Common myeloid progenitor, CD34-positive (primary cell): ENCODE measurements around the gene LIPI. TPM values are rescaled to one million over a fixed set of nuclear protein-coding genes. Genes with fewer than 3 reads are reported as not detected.
A peak's percentile ranks its signal among the peaks of the same experiment; 100 is the strongest.

Experiments used
- CTCF ChIA-PET: fragments of 350-600 bp; sonication (Branson Sonifier 250); formaldehyde crosslinking; loops from one replicate; lab custom pipeline; 2021; ENCODE audit warnings: antibody characterized with exemption; lab: Charles Lee
- POLR2A ChIA-PET: fragments of 350-600 bp; sonication (Branson Sonifier 250); formaldehyde crosslinking; loops from one replicate; lab custom pipeline; 2021; ENCODE audit warnings: antibody characterized with exemption; lab: Charles Lee
- DNase-seq, 3 donors: peaks; one replicate each; pipeline versions ENCODE4 v3.0.0 to v3.0.0-alpha.2; 2013
- H3K27ac ChIP-seq, 2 experiments: 1 replicate in 1 of 2; 2 replicates in 1 of 2; pipeline ENCODE4 v1.7.0; 2013; ENCODE audit warnings: inconsistent platforms in 2 of 2, low read length in 2 of 2, mild to moderate bottlenecking in 2 of 2, low read depth in 1 of 2, moderate library complexity in 1 of 2; ENCODE audit not compliant: severe bottlenecking in 2 of 2, insufficient read depth in 1 of 2, poor library complexity in 1 of 2
- H3K27me3 ChIP-seq, 5 experiments: replicated peaks in 2 of 5; 1 replicate in 3 of 5; 2 replicates in 2 of 5; pipeline versions ENCODE4 v1.6.1 to v1.7.0; 2013; ENCODE audit warnings: low read length in 4 of 5, mild to moderate bottlenecking in 2 of 5, moderate library complexity in 2 of 5, inconsistent platforms in 1 of 5; ENCODE audit not compliant: insufficient read depth in 5 of 5, control insufficient read depth in 4 of 5
- H3K36me3 ChIP-seq, 4 experiments: 1 replicate in 2 of 4; 2 replicates in 2 of 4; pipeline versions ENCODE4 v1.6.1 to v1.7.0; 2013; ENCODE audit warnings: low read length in 3 of 4, control low read depth in 1 of 4, mild to moderate bottlenecking in 1 of 4; ENCODE audit not compliant: control insufficient read depth in 4 of 4, insufficient read depth in 4 of 4
- H3K4me1 ChIP-seq, 4 experiments: 1 replicate in 3 of 4; 2 replicates in 1 of 4; pipeline versions ENCODE4 v1.6.1 to v1.7.1; 2013; ENCODE audit warnings: low read length in 3 of 4, mild to moderate bottlenecking in 3 of 4, control low read depth in 1 of 4, inconsistent platforms in 1 of 4, moderate library complexity in 1 of 4; ENCODE audit not compliant: control insufficient read depth in 4 of 4, insufficient read depth in 4 of 4; ENCODE audit errors: control extremely low read depth in 1 of 4
- H3K4me3 ChIP-seq, 7 experiments: 1 replicate in 4 of 7; 2 replicates in 3 of 7; pipeline versions ENCODE4 v1.5.1 to v1.7.0; 2013; ENCODE audit warnings: mild to moderate bottlenecking in 7 of 7, low read length in 6 of 7, moderate library complexity in 6 of 7, inconsistent platforms in 2 of 7, low read depth in 2 of 7, control low read depth in 1 of 7; ENCODE audit not compliant: insufficient read depth in 4 of 7, control insufficient read depth in 1 of 7; ENCODE audit errors: extremely low read depth in 1 of 7
- H3K9me3 ChIP-seq, 5 experiments: 1 replicate in 4 of 5; 2 replicates in 1 of 5; pipeline versions ENCODE4 v1.6.1 to v1.7.1; 2013; ENCODE audit warnings: low read length in 4 of 5, mild to moderate bottlenecking in 2 of 5, inconsistent platforms in 1 of 5, low read depth in 1 of 5, moderate library complexity in 1 of 5; ENCODE audit not compliant: control insufficient read depth in 4 of 5, insufficient read depth in 2 of 5; ENCODE audit errors: control extremely low read depth in 1 of 5
- WGBS: methylation state at CpG from one replicate; pipeline ENCODE4 v1.1.5; 2013; ENCODE audit not compliant: insufficient coverage; 5-methylcytosine and 5-hydroxymethylcytosine counted together
- polyA plus RNA-seq: library from polyadenylated mRNA; unstranded; fragments of 120-200 nt; gene quantifications from one replicate; pipeline ENCODE4 v1.2.1, GENCODE V29; 2013

Gene LIPI
- not detected for polyA plus RNA-seq

- WGBS: no CpG with 5 or more reads among the region's 1 CpG
- no peaks in the 10 kb centered on the region for H3K9me3 ChIP-seq
- H3K4me3 ChIP-seq: no peak within 1 kb of the TSS
- no peaks in the 10 kb centered on the region for H3K4me1 ChIP-seq
- CTCF ChIA-PET: no interaction called here
- DNase-seq: no peak
- peaks cover 0 to 2% (median 0%) of the 10 kb centered on the region in 5 experiments for H3K27me3 ChIP-seq
- POLR2A ChIA-PET: no interaction called here
- no peak within 1 kb of the TSS for H3K27ac ChIP-seq
- no peaks in the 10 kb centered on the region for H3K36me3 ChIP-seq
These were observed at the start of gene LIPI for GRCh38 chr21:14210738-14211137. Gene LIPI, minus strand, starts transcription at chr21:14210955. Its CDS starts 110 bp downstream, at chr21:14210845.

- Histone ChIP-seq H3K27ac (no peak overlapping the region), H3K9me3 (no peaks in the 10 kb centered on the region), H3K4me1 (no peaks in the 10 kb centered on the region), H3K4me3 (no peak overlapping the region), H3K36me3 (no peaks in the 10 kb centered on the region), H3K27me3 (no peaks in the 10 kb centered on the region)
- DNase-seq: no peak
- CTCF ChIA-PET: interaction anchor here (0.9 to 2.9 kb wide), 10 partner anchors 9 to 1332 kb away, joined by 3 to 12 read pairs (median 4); no protein-coding TSS in a partner anchor
- POLR2A ChIA-PET: interaction anchor here (0.7 kb wide), 1 partner anchor 320 kb away, joined by 3 read pairs; no protein-coding TSS in a partner anchor
- WGBS: no CpG with 5 or more reads among the region's 1 CpG
These were observed 49.5 kb upstream of the LIPI start for GRCh38 chr21:14260174-14260764.

- peak; percentile 31 to 59 (median 56) for DNase-seq
- POLR2A ChIA-PET: interaction anchor here (0.7 kb wide), 1 partner anchor 320 kb away, joined by 3 read pairs; no protein-coding TSS in a partner anchor
- no peaks in the 10 kb centered on the region for H3K4me1 ChIP-seq
- no peak overlapping the region for H3K4me3 ChIP-seq
- H3K27me3 ChIP-seq: no peaks in the 10 kb centered on the region
- H3K27ac ChIP-seq: no peak overlapping the region
- H3K36me3 ChIP-seq: no peaks in the 10 kb centered on the region
- CTCF ChIA-PET: interaction anchor here (0.9 to 2.9 kb wide), 10 partner anchors 9 to 1333 kb away, joined by 3 to 12 read pairs (median 4); no protein-coding TSS in a partner anchor
- WGBS: 25% methylated on average over 2 of the region's 3 CpGs
- no peaks in the 10 kb centered on the region for H3K9me3 ChIP-seq
These were observed 49.0 kb upstream of the LIPI start for GRCh38 chr21:14259747-14260146.

GRCh38 chr21:14251336-14251735 lies 40.6 kb upstream of the LIPI start:
- Histone ChIP-seq H3K36me3 (no peaks in the 10 kb centered on the region), H3K4me1 (peaks cover 0 to 5% (median 3%) of the 10 kb centered on the region in 4 experiments), H3K27ac (no peak overlapping the region), H3K4me3 (no peak overlapping the region), H3K27me3 (no peaks in the 10 kb centered on the region), H3K9me3 (no peaks in the 10 kb centered on the region)
- CTCF ChIA-PET: interaction anchor here (1.2 to 1.7 kb wide), 2 partner anchors 9 to 1340 kb away, joined by 3 to 5 read pairs; no protein-coding TSS in a partner anchor
- DNase-seq: no peak
- POLR2A ChIA-PET: no interaction called here
- WGBS: no CpG with 5 or more reads among the region's 1 CpG

GRCh38 chr21:14245711-14246110 lies 35.0 kb upstream of the LIPI start:
- peak in 2 of 3 donors; percentile 58 to 64 for DNase-seq
- H3K27me3 ChIP-seq: no peaks in the 10 kb centered on the region
- no peaks in the 10 kb centered on the region for H3K9me3 ChIP-seq
- H3K36me3 ChIP-seq: no peaks in the 10 kb centered on the region
- peaks cover 0 to 39% (median 5%) of the 10 kb centered on the region in 4 experiments for H3K4me1 ChIP-seq
- ChIA-PET POLR2A (no interaction called here), CTCF (interaction anchor here (0.8 to 1.3 kb wide), 3 partner anchors 13 to 1348 kb away, joined by 3 to 7 read pairs (median 3); no protein-coding TSS in a partner anchor)
- H3K4me3 ChIP-seq: no peak overlapping the region
- no peak overlapping the region for H3K27ac ChIP-seq

GRCh38 chr21:14244911-14245310 lies 34.2 kb upstream of the LIPI start:
- Histone ChIP-seq H3K4me1 (peaks cover 0 to 40% (median 5%) of the 10 kb centered on the region in 4 experiments), H3K27ac (no peak overlapping the region), H3K27me3 (no peaks in the 10 kb centered on the region), H3K4me3 (no peak overlapping the region), H3K9me3 (no peaks in the 10 kb centered on the region), H3K36me3 (no peaks in the 10 kb centered on the region)
- ChIA-PET CTCF (interaction anchor here (1.3 kb wide), 1 partner anchor 13 kb away, joined by 7 read pairs; no protein-coding TSS in a partner anchor), POLR2A (no interaction called here)
- DNase-seq: peak in 2 of 3 donors; percentile 13 to 28

GRCh38 chr21:14243874-14244273 lies 33.1 kb upstream of the LIPI start:
- ChIA-PET POLR2A (no interaction called here), CTCF (no interaction called here)

More at GRCh38 chr21:14243874-14244273, 33.1 kb upstream of the LIPI start:
- WGBS: 42% methylated on average over 2 of the region's 2 CpGs
- Histone ChIP-seq H3K4me3 (no peak overlapping the region), H3K27me3 (no peaks in the 10 kb centered on the region), H3K4me1 (peaks cover 0 to 46% (median 5%) of the 10 kb centered on the region in 4 experiments), H3K36me3 (no peaks in the 10 kb centered on the region), H3K27ac (no peak overlapping the region), H3K9me3 (no peaks in the 10 kb centered on the region)
- DNase-seq: no peak
